A549 (cell line): ENCODE results near the gene ZNRF3.

Source experiments
- CTCF ChIP-seq: fragments of >200 bp; sonication (Bioruptor Twin); formaldehyde crosslinking; IDR thresholded peaks from 3 replicates; pipeline ENCODE4 v1.5.1; 2016
- MAFK ChIP-seq: fragments of 450-650 bp; IDR thresholded peaks from 2 replicates; pipeline ENCODE4 v1.6.1; 2014; ENCODE audit not compliant: partially characterized antibody
- MAX ChIP-seq: IDR thresholded peaks from 2 replicates; pipeline ENCODE4 v1.6.1; 2012
- RFX5 ChIP-seq: fragments of 450-650 bp; IDR thresholded peaks from 2 replicates; pipeline ENCODE4 v1.7.1; 2014; ENCODE audit warnings: antibody characterized with exemption, mild to moderate bottlenecking, moderate library complexity
- RNF2 ChIP-seq: fragments of 200-600 bp; sonication (generic); IDR thresholded peaks from 2 replicates; pipeline ENCODE4 v1.6.1; 2016; ENCODE audit warnings: low read depth, mild to moderate bottlenecking, antibody characterized with exemption, moderate library complexity, borderline replicate concordance

- TF ChIP-seq MAFK (no peak), CTCF (no peak), MAX (no peak), RNF2 (no peak), RFX5 (no peak)
Observed at GRCh38 chr22:28925916-28926315, 42.5 kb downstream of the ZNRF3 start.
